NOMO-1 treated with DMSO at 0.1 percent for 48 hours (cell line): ENCODE results near the gene PNLIP.

ENCODE experiments used
- DNase-seq: peaks from one replicate; lab custom pipeline; 2025; ENCODE audit not compliant: unreplicated experiment; lab: John Stamatoyannopoulos, UW

Gene PNLIP

DNA sequence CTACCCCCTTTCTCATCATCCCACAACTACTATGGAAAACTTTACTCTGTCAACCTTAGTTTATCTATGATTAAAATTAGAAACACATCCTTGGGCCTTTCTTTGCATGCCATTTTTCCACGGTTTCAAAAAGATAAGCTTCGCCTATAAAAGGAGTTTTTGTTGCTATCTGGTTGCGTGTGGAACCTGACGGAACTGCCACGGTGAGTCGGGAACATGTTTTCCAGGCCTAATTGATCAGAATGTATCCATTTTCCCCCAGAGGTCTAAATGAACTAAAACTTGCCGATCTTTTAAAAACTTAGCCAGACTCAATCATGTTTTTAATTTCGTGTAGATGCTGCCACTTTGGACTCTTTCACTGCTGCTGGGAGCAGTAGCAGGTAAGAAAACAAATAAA is at the start of gene PNLIP:
PNLIP (plus strand) TSS at position 176 of the 400 bp plus-strand sequence; CDS start at position 338, 162 bp downstream.
- DNase-seq: no peak

- DNase-seq: no peak
Observed at GRCh38 chr10:116504786-116505185, 40.9 kb upstream of the PNLIP start.

DNA sequence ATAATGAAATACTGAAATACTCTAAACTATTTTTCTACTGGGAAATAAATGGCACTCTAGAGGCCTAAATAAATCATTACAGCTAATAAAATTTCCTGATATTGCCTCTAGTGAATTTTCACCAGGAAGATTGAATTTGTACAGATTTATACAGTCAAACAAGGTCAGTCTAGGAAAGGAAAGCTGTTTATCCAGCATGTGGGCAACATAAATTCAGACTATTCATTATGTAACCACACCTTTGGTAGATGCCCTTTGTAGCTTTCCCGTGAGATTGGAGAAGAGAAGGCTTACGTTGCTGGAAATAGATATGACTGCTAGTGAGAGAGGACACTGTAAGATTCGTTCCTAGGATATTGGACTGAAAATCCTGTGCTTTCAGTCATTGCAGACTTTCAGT is 35.2 kb upstream of the PNLIP start:
- no peak for DNase-seq

DNA sequence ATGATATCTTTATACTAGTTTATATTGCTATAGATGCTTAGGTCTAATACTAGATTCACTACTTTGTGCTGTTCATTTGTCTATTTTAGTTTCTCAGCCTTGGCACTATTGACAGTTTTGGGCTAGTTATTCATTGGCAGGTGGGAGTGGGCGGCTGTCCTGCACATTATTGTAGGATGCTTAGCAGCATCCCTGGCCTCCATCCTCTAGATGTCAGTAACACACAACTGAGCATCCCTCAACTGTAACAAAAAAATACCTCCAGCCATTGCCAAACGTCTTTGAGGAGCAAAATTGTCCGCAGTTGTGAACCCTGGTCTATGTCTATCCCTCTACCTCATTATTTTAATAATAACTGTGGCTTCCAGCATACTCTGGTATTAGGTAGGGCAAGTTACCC is 34.4 kb upstream of the PNLIP start:
- DNase-seq: no peak

GRCh38 chr10:116521424-116522290 is 24.1 kb upstream of the PNLIP start:
- DNase-seq: peak; percentile 2

- no peak for DNase-seq
Observed at GRCh38 chr10:116522803-116523381, 22.8 kb upstream of the PNLIP start.

DNA sequence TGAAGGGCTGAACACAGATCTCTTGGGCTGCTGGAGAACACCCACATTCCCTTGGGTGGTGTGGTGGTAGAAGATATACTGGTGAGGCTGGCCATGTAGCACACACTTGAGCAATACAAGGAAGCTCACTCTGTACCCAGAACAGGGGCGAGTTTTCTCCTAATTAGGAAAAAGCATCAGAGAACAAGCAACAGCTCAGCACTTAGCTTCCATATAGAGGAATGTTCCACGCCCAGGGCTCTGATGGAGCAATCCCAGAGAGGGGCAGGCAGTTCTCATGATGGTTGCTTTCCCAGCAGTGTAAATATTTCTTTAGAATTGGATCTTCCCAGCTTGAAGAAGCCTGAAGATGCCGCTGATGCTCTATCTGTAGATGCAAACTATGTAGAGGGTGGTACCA is 21.0 kb upstream of the PNLIP start:
- DNase-seq: no peak

- DNase-seq: no peak
Observed at GRCh38 chr10:116526219-116526618, 19.5 kb upstream of the PNLIP start.

DNA sequence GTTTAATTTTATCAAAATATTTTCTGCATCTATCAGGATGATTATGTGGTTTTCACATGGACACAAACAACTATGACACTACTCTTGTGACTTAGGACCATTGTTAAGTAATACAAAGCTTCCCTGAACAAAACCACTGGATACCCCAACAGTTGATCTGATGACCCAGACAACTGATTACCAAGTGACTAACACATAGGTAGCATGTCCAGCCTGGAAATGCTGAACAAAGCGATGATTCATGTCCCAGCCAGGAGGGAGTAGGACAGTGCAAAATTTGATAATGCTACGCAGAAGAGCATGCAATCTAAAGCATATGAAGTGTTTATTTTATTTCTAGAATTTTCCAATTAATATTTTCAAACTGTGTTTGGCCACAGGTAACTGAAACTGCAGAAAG is 8.9 kb upstream of the PNLIP start:
- no peak for DNase-seq

- no peak for DNase-seq
Observed at GRCh38 chr10:116538456-116538855, 7.3 kb upstream of the PNLIP start.

GRCh38 chr10:116538992-116539391 is 6.7 kb upstream of the PNLIP start:
- DNase-seq: no peak

GRCh38 chr10:116540814-116541213 is 4.9 kb upstream of the PNLIP start:
- DNase-seq: no peak

GRCh38 chr10:116542007-116542677 is 3.6 kb upstream of the PNLIP start:
- no peak for DNase-seq

- DNase-seq: no peak
Observed at GRCh38 chr10:116545122-116545521, 609 bp upstream of the PNLIP start.

DNA sequence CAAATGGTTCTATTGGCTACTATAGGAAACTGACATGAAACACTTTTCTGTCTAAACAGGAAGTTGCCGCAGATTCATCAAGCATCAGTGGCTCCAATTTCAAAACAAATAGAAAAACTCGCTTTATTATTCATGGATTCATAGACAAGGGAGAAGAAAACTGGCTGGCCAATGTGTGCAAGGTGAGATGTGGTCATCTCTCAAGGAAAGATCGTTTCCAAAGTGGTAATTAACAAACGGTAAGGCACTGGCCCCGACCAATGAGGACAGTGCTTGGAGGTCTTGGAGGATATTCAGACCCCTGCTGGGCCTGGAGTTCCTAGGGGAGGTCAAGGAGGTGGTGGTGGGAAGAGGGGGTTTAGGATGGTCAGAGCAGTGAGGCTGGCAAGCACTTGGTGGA is 2.6 kb downstream of the PNLIP start:
- no peak for DNase-seq

DNA sequence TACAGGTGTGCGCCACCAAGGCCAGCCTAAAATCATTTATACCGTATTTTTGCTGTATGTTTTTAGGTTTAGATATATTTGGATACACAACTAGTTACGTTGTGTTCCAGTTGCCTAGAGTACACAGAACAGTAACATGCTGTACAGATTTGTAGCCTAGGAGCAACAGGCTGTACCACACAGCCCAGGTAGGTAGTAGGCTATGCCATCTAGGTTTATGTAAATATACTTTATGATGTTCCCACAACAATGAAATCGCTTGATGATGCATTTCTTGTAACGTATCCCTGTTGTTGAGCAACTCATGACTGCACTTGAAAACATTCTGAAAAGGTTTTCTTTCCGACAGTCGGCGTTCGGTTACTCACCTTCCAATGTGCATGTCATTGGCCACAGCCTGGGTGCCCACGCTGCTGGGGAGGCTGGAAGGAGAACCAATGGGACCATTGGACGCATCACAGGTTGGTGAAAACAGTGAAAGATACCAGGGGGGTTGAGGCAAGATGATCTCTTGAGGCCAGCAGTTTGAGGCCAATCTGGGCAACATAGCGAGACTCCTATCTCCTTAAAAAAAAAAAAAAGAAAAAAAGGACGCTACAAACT is 7.7 kb downstream of the PNLIP start:
- no peak for DNase-seq

DNA sequence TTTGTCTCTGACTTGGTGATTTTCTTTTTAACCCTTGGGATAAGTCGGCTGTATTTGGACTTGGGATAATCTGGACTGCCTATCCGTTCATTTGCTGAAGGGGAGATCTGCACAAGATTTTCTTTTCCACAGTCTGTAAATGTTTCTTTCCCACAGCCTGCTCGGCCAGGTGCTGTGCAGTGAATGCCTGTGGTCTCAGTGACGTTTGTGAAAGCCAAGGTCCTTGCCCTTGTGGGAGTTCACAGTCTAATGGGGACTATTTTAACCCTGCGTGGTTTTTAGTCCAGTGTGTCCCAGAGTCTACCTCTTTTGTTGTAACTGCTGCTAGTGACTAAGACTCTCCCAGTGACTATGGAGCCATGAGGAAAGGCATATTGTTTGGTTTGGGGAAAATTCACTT is 8.9 kb downstream of the PNLIP start:
- DNase-seq: no peak

- DNase-seq: no peak
Observed at GRCh38 chr10:116555880-116556279, 10.1 kb downstream of the PNLIP start.

GRCh38 chr10:116557305-116557880 is 11.7 kb downstream of the PNLIP start:
- no peak for DNase-seq

- DNase-seq: no peak
Observed at GRCh38 chr10:116565534-116565933, 19.8 kb downstream of the PNLIP start.

- DNase-seq: no peak
Observed at GRCh38 chr10:116566932-116567331, 21.2 kb downstream of the PNLIP start.
